Astrocyte of the cerebellum (primary cell): Measurements from ENCODE around the gene RBMX.
"Not testable (repeated sequence)": the region's sequence is repeated elsewhere in the genome, so short reads cannot be mapped to it uniquely, and the experiment has no call there.

Experiments
- DNase-seq: peaks from one replicate; pipeline ENCODE4 v3.0.0-alpha.2; 2011; ENCODE audit warnings: low read depth
- H3K4me3 ChIP-seq: 2 replicates; pipeline ENCODE4 v1.5.1; 2011; ENCODE audit warnings: mild to moderate bottlenecking, low read depth, low read length, moderate library complexity
- CTCF ChIP-seq: IDR thresholded peaks from 2 replicates; pipeline ENCODE4 v1.5.1; 2012; ENCODE audit warnings: low read length, low read depth, moderate library complexity, mild to moderate bottlenecking; ENCODE audit errors: missing control alignments
- in situ Hi-C: cut with HindIII; loops from 2 replicates; pipeline ENCODE4 v1.10.0; 2017; ENCODE audit warnings: low sequenced_read_pairs

The RBMX gene

GRCh38 chrX:136909706-136910564 lies 29.4 kb upstream of the RBMX start:
- TF ChIP-seq CTCF = no peak
- DNase-seq = peak; percentile 87
- in situ Hi-C loops = no loop called here
- peak overlapping the region; percentile 58 for H3K4me3 ChIP-seq

DNA sequence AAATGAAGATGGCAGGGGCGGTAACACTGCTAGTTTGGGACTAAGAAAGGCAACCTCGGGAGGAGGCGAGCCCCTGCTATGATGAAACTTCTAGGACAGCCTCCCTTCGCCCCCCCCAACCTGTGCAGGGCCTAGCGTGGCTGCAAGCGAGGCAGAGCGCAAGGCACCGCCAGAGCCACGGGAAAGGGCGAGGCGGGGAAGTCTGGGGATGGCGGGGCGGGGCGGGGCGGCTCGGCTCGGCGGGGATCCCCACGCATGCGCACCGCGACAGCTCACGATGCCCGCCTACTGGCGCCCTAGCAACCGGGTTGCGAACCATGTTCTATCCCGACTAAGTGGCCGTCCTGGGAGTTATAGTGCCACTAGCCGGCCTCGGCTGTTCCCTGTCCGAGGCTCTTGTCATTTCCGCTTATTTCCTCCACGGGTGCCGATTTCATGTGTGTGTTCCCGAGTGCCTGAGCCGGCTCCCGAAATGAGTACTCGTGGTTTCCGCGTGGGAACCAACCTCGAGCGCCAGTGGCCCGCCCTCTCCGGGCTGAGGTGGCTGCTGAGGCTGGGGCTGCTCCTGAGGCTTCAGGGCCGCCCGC lies 28.7 kb upstream of the RBMX start:
- in situ Hi-C loops = no loop called here
- TF ChIP-seq CTCF = no peak
- H3K4me3 ChIP-seq = peak overlapping the region; percentile 58
- no peak for DNase-seq

DNA sequence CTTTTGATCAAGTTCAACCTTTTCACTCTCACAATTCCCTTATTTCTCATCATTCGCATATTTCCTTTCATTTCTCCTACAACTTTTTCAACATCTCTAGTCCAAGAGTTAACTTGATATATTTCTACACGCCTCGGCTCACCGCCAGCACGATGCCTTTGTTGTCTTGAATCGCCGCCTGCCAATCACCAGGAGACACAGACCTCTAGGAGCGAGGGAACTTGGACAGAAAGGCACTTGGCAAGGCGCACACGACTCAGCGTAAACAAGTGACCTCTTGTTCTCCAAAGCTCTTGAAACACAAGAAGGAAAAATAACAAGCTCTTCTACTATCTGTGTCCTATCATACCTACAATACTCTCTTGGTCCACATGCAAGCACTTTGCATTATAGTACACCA lies 27.1 kb upstream of the RBMX start:
- DNase-seq = no peak
- TF ChIP-seq CTCF = no peak
- no peak overlapping the region for H3K4me3 ChIP-seq
- in situ Hi-C loops = no loop called here

GRCh38 chrX:136906921-136907510 lies 26.5 kb upstream of the RBMX start:
- DNase-seq = no peak
- TF ChIP-seq CTCF = no peak
- in situ Hi-C loops = no loop called here
- no peak overlapping the region for H3K4me3 ChIP-seq

- in situ Hi-C loops, DNase-seq, H3K4me3 ChIP-seq: not testable (repeated sequence)
Observed at GRCh38 chrX:136904067-136904466, 23.5 kb upstream of the RBMX start.

DNA sequence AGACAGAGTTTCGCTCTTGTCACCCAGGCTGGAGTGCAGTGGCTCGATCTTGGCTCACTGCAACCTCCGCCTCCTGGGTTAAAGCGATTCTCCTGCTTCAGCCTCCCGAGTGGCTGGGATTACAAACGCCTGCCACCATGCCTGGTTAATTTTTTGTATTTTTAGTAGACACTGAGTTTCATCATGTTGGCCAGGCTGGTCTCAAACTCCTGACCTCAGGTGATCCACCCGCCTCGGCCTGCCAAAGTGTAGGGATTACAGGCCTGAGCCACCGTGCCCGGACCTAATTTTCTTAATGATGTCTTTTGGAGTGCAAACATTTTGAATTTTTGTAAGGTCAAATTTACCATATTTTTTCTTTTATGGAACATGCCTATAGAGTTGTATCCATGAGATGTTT lies 19.5 kb upstream of the RBMX start:
- in situ Hi-C loops = not testable (repeated sequence)

GRCh38 chrX:136899221-136899620 lies 18.7 kb upstream of the RBMX start:
- no peak for DNase-seq
- in situ Hi-C loops = no loop called here
- TF ChIP-seq CTCF = no peak
- no peak overlapping the region for H3K4me3 ChIP-seq

More for the DNA sequence above, 19.5 kb upstream of the RBMX start:
- DNase-seq, H3K4me3 ChIP-seq: not testable (repeated sequence)

DNA sequence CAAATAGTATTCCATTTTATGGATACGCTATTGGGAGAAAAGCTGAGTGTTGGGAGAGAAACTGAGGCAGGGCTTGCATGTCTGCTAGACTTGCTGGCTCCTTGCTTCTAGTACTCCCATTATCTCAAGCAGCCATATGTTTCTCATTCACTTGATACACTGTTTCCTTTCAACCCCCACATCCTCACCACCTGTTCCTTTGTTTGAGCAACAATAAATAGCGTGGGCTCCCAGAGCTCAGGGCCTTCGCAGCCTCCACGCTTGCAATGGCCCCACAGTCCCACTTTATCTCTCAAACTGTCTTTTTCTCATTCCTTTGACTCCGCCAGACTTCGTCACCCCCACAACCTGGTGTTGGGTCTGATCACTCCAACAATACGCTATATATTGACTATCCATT lies 18.2 kb upstream of the RBMX start:
- DNase-seq, H3K4me3 ChIP-seq, in situ Hi-C loops: not testable (repeated sequence)
